Measurements from ENCODE around the gene MB21D2.

MB21D2 gene

DNA sequence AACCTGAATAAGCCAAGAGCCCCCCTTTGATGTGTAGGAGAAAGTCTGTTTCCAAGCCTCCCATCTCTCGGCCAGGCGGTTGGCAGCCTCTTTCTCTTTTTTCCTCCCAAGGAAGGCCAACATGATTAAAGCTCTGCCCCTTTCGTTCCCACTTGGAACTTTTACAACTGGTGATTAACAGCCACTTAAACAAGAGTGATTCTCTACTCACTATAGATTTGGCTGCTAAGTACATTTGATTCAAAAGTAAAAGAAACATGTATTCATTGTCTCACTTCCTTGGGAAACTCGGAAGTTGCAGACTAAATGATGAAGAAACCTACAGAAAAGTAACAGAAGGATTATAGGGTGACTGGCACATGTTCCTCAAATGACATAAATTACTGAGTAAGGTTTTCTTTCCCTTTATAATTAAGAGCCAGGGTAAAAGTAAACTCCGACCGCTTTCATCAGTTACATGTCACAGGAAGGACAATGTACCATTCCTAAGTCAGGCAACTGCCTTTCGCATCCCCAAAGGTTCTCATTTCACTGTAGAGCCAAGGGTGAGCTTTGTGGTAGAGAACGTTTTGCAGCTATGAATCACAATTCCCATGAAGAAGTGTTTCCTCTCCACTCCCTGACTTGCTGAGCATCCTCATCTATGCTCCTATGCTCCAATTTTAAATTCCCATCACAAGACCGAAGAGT is 72.7 kb downstream of the MB21D2 start:
- Histone ChIP-seq H3K79me2 (ENCODE audit: insufficient read depth, low read length) (no peaks in the 10 kb centered on the region), H3K9ac (ENCODE audit: low read depth, low read length, poor library complexity, severe bottlenecking) (no peak overlapping the region), H3K4me2 (ENCODE audit: low read depth, low read length, poor library complexity, severe bottlenecking) (no peak overlapping the region), H3K4me1 (ENCODE audit: insufficient read depth, low read length, poor library complexity, severe bottlenecking) (no peaks in the 10 kb centered on the region), H3F3A (ENCODE audit: low read depth) (no peaks in the 10 kb centered on the region), H4K20me1 (ENCODE audit: insufficient read depth, low read length, poor library complexity, severe bottlenecking) (no peaks in the 10 kb centered on the region), H3K36me3 (ENCODE audit: insufficient read depth, low read length) (no peaks in the 10 kb centered on the region), H3K9me3 (ENCODE audit: insufficient read depth, low read depth, low read length) (no peaks in the 10 kb centered on the region), H3K9me2 (replicated peaks; ENCODE audit: low read depth, low read length) (no peaks in the 10 kb centered on the region), H3K27me3 (ENCODE audit: insufficient read depth, low read length, poor library complexity, severe bottlenecking) (no peaks in the 10 kb centered on the region), H3K4me3 (ENCODE audit: low read length, poor library complexity, severe bottlenecking) (no peak overlapping the region), H2AFZ (ENCODE audit: low read length) (no peak overlapping the region)
- TF ChIP-seq, protein P1, sequence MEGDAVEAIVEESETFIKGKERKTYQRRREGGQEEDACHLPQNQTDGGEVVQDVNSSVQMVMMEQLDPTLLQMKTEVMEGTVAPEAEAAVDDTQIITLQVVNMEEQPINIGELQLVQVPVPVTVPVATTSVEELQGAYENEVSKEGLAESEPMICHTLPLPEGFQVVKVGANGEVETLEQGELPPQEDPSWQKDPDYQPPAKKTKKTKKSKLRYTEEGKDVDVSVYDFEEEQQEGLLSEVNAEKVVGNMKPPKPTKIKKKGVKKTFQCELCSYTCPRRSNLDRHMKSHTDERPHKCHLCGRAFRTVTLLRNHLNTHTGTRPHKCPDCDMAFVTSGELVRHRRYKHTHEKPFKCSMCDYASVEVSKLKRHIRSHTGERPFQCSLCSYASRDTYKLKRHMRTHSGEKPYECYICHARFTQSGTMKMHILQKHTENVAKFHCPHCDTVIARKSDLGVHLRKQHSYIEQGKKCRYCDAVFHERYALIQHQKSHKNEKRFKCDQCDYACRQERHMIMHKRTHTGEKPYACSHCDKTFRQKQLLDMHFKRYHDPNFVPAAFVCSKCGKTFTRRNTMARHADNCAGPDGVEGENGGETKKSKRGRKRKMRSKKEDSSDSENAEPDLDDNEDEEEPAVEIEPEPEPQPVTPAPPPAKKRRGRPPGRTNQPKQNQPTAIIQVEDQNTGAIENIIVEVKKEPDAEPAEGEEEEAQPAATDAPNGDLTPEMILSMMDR (conservative IDR thresholded peaks at IDR 0.05; ENCODE audit: low read length) = no peak
- TF ChIP-seq EZH2phosphoT487 (IDR thresholded peaks at IDR 0.05; ENCODE audit: borderline replicate concordance) = no peak

- H3K79me2 ChIP-seq (ENCODE audit: insufficient read depth, low read length) = no peaks in the 10 kb centered on the region
Observed at GRCh38 chr3:192844486-192844765, 73.2 kb downstream of the MB21D2 start.

GRCh38 chr3:192843723-192844485 is 73.8 kb downstream of the MB21D2 start:
- Histone ChIP-seq H3F3A (ENCODE audit: low read depth) (no peaks in the 10 kb centered on the region), H3K9me2 (replicated peaks; ENCODE audit: low read depth, low read length) (no peaks in the 10 kb centered on the region), H3K9ac (ENCODE audit: low read depth, low read length, poor library complexity, severe bottlenecking) (no peak overlapping the region), H3K9me3 (ENCODE audit: insufficient read depth, low read depth, low read length) (no peaks in the 10 kb centered on the region), H2AFZ (ENCODE audit: low read length) (no peak overlapping the region), H3K4me3 (ENCODE audit: low read length, poor library complexity, severe bottlenecking) (no peak overlapping the region), H3K4me2 (ENCODE audit: low read depth, low read length, poor library complexity, severe bottlenecking) (no peak overlapping the region), H3K4me1 (ENCODE audit: insufficient read depth, low read length, poor library complexity, severe bottlenecking) (no peaks in the 10 kb centered on the region), H3K27me3 (ENCODE audit: insufficient read depth, low read length, poor library complexity, severe bottlenecking) (no peaks in the 10 kb centered on the region), H3K79me2 (ENCODE audit: insufficient read depth, low read length) (no peaks in the 10 kb centered on the region), H3K36me3 (ENCODE audit: insufficient read depth, low read length) (no peaks in the 10 kb centered on the region), H4K20me1 (ENCODE audit: insufficient read depth, low read length, poor library complexity, severe bottlenecking) (no peaks in the 10 kb centered on the region)
- TF ChIP-seq, protein P1 (conservative IDR thresholded peaks at IDR 0.05; ENCODE audit: low read length) = no peak
- no peak for TF ChIP-seq EZH2phosphoT487 (IDR thresholded peaks at IDR 0.05; ENCODE audit: borderline replicate concordance)

More at GRCh38 chr3:192844486-192844765, 73.2 kb downstream of the MB21D2 start:
- Histone ChIP-seq H3K4me3 (ENCODE audit: low read length, poor library complexity, severe bottlenecking) (no peak overlapping the region), H3K4me1 (ENCODE audit: insufficient read depth, low read length, poor library complexity, severe bottlenecking) (no peaks in the 10 kb centered on the region), H3F3A (ENCODE audit: low read depth) (no peaks in the 10 kb centered on the region), H3K9me2 (replicated peaks; ENCODE audit: low read depth, low read length) (no peaks in the 10 kb centered on the region), H3K9ac (ENCODE audit: low read depth, low read length, poor library complexity, severe bottlenecking) (no peak overlapping the region), H4K20me1 (ENCODE audit: insufficient read depth, low read length, poor library complexity, severe bottlenecking) (no peaks in the 10 kb centered on the region), H3K36me3 (ENCODE audit: insufficient read depth, low read length) (no peaks in the 10 kb centered on the region), H3K27me3 (ENCODE audit: insufficient read depth, low read length, poor library complexity, severe bottlenecking) (no peaks in the 10 kb centered on the region), H2AFZ (ENCODE audit: low read length) (no peak overlapping the region), H3K9me3 (ENCODE audit: insufficient read depth, low read depth, low read length) (no peaks in the 10 kb centered on the region), H3K4me2 (ENCODE audit: low read depth, low read length, poor library complexity, severe bottlenecking) (no peak overlapping the region)
- TF ChIP-seq, protein P1 (conservative IDR thresholded peaks at IDR 0.05; ENCODE audit: low read length) = no peak
- no peak for TF ChIP-seq EZH2phosphoT487 (IDR thresholded peaks at IDR 0.05; ENCODE audit: borderline replicate concordance)

All from Loucy (cell line).